GM12892 (cell line): ENCODE data around the gene EVC2.

Experiments used
- DNase-seq: peaks from one replicate; pipeline ENCODE4 v3.0.0; 2011; ENCODE audit not compliant: insufficient read length
- FAIRE-seq: peaks from 2 replicates; lab custom pipeline; 2011; peaks lifted over from hg19 to GRCh38; lab: Jason Lieb, UNC
- POLR2A ChIP-seq: IDR thresholded peaks from 2 replicates; pipeline ENCODE4 v1.6.1; 2011; ENCODE audit warnings: low read depth, low read length, control low read depth
- POLR2AphosphoS5 ChIP-seq: IDR thresholded peaks from 2 replicates; pipeline ENCODE4 v1.6.1; 2011; ENCODE audit warnings: low read depth, low read length, control low read depth
- TAF1 ChIP-seq: IDR thresholded peaks from 2 replicates; pipeline ENCODE4 v1.6.1; 2011; ENCODE audit warnings: low read depth, mild to moderate bottlenecking, control low read depth, low read length, borderline replicate concordance

The EVC2 gene

GRCh38 chr4:5691491-5692132 lies 16.7 kb downstream of the EVC2 start:
- no peak for TF ChIP-seq POLR2A
- no peak for TF ChIP-seq TAF1
- TF ChIP-seq POLR2AphosphoS5 = no peak
- no peak for DNase-seq
- no peak for FAIRE-seq

- FAIRE-seq (no peak), DNase-seq (no peak)
- TF ChIP-seq POLR2AphosphoS5 = no peak
- TF ChIP-seq TAF1 = no peak
These were observed 19.3 kb downstream of the EVC2 start for GRCh38 chr4:5689065-5689464.

GRCh38 chr4:5686338-5686737 lies 22.0 kb downstream of the EVC2 start:
- FAIRE-seq = peak; percentile 67
- DNase-seq = no peak
- TF ChIP-seq TAF1 (no peak), POLR2A (no peak), POLR2AphosphoS5 (no peak)

GRCh38 chr4:5685296-5685695 lies 23.1 kb downstream of the EVC2 start:
- no peak for FAIRE-seq
- TF ChIP-seq TAF1 (no peak), POLR2AphosphoS5 (no peak), POLR2A (no peak)
- no peak for DNase-seq

GRCh38 chr4:5683566-5683965 lies 24.8 kb downstream of the EVC2 start:
- TF ChIP-seq POLR2A (no peak), POLR2AphosphoS5 (no peak), TAF1 (no peak)
- FAIRE-seq (no peak), DNase-seq (no peak)

- DNase-seq (no peak), FAIRE-seq (no peak)
- TF ChIP-seq TAF1 (no peak), POLR2AphosphoS5 (no peak), POLR2A (no peak)
These were observed 29.4 kb downstream of the EVC2 start for GRCh38 chr4:5678977-5679376.

GRCh38 chr4:5676763-5677162 lies 31.6 kb downstream of the EVC2 start:
- DNase-seq = no peak
- TF ChIP-seq POLR2AphosphoS5 (no peak), TAF1 (no peak), POLR2A (no peak)
- FAIRE-seq = no peak

- FAIRE-seq (no peak), DNase-seq (no peak)
- TF ChIP-seq POLR2A (no peak), TAF1 (no peak), POLR2AphosphoS5 (no peak)
These were observed 41.6 kb downstream of the EVC2 start for GRCh38 chr4:5666741-5667140.

- FAIRE-seq (no peak), DNase-seq (no peak)
- TF ChIP-seq TAF1 (no peak), POLR2AphosphoS5 (no peak), POLR2A (no peak)
These were observed 43.6 kb downstream of the EVC2 start for GRCh38 chr4:5664778-5665177.

GRCh38 chr4:5662555-5662954 lies 45.8 kb downstream of the EVC2 start:
- DNase-seq (no peak), FAIRE-seq (no peak)
- TF ChIP-seq POLR2A (no peak), POLR2AphosphoS5 (no peak), TAF1 (no peak)

- DNase-seq = no peak
- FAIRE-seq = no peak
- no peak for TF ChIP-seq TAF1
- no peak for TF ChIP-seq POLR2A
- TF ChIP-seq POLR2AphosphoS5 = no peak
These were observed 47.1 kb downstream of the EVC2 start for GRCh38 chr4:5661237-5661636.

GRCh38 chr4:5660185-5660584 lies 48.2 kb downstream of the EVC2 start:
- no peak for TF ChIP-seq POLR2A
- TF ChIP-seq TAF1 = no peak
- TF ChIP-seq POLR2AphosphoS5 = no peak
- DNase-seq (no peak), FAIRE-seq (peak; percentile 38)
